MM.1S (cell line): ENCODE measurements around the gene BCAP31.

Experiments
- EZH2 ChIP-seq: fragments of 300-600 bp; sonication (generic); optimal IDR thresholded peaks from 2 replicates; pipeline ENCODE3; 2017; ENCODE audit warnings: low read depth, mild to moderate bottlenecking, antibody characterized with exemption, low read length, mixed read lengths
- EZH2phosphoT487 ChIP-seq: fragments of 300-600 bp; sonication (generic); IDR thresholded peaks from 2 replicates; pipeline ENCODE4 v1.6.1; 2018; ENCODE audit warnings: antibody characterized with exemption, low read length
- TF ChIP-seq, protein P1 (sequence below): fragments of 300-600 bp; sonication (generic); IDR thresholded peaks from 2 replicates; pipeline ENCODE4 v1.5.1; 2016; ENCODE audit warnings: antibody characterized with exemption, low read length, mixed read lengths

GRCh38 chrX:153681175-153681574, 43.0 kb downstream of the BCAP31 start:
- TF ChIP-seq, protein P1, sequence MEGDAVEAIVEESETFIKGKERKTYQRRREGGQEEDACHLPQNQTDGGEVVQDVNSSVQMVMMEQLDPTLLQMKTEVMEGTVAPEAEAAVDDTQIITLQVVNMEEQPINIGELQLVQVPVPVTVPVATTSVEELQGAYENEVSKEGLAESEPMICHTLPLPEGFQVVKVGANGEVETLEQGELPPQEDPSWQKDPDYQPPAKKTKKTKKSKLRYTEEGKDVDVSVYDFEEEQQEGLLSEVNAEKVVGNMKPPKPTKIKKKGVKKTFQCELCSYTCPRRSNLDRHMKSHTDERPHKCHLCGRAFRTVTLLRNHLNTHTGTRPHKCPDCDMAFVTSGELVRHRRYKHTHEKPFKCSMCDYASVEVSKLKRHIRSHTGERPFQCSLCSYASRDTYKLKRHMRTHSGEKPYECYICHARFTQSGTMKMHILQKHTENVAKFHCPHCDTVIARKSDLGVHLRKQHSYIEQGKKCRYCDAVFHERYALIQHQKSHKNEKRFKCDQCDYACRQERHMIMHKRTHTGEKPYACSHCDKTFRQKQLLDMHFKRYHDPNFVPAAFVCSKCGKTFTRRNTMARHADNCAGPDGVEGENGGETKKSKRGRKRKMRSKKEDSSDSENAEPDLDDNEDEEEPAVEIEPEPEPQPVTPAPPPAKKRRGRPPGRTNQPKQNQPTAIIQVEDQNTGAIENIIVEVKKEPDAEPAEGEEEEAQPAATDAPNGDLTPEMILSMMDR = no peak
- TF ChIP-seq EZH2 (no peak), EZH2phosphoT487 (no peak)
